Measurements from ENCODE around the gene B3GALNT1.

GRCh38 chr3:161073181-161073580 lies 32.0 kb downstream of the B3GALNT1 start:
- TF ChIP-seq POLR2A (IDR thresholded peaks at IDR 0.05; ENCODE audit: low read length) = no peak
- TF ChIP-seq GATA1 (IDR thresholded peaks at IDR 0.05; ENCODE audit: low read depth, low read length) = no peak

All from erythroblast (primary cell).